NT2/D1 (cell line): ENCODE results near the gene PHPT1.

Experiments
- SUZ12 ChIP-seq: IDR thresholded peaks from 2 replicates; pipeline ENCODE4 v1.6.1; 2011; ENCODE audit not compliant: insufficient read length, insufficient read depth; ENCODE audit errors: extremely low read depth
- YY1 ChIP-seq: IDR thresholded peaks from 2 replicates; pipeline ENCODE4 v1.6.1; 2011; ENCODE audit not compliant: insufficient read length, insufficient read depth
- ZNF274 ChIP-seq: IDR thresholded peaks from 2 replicates; pipeline ENCODE4 v1.6.1; 2011; ENCODE audit warnings: mild to moderate bottlenecking, low read depth, low read length

DNA sequence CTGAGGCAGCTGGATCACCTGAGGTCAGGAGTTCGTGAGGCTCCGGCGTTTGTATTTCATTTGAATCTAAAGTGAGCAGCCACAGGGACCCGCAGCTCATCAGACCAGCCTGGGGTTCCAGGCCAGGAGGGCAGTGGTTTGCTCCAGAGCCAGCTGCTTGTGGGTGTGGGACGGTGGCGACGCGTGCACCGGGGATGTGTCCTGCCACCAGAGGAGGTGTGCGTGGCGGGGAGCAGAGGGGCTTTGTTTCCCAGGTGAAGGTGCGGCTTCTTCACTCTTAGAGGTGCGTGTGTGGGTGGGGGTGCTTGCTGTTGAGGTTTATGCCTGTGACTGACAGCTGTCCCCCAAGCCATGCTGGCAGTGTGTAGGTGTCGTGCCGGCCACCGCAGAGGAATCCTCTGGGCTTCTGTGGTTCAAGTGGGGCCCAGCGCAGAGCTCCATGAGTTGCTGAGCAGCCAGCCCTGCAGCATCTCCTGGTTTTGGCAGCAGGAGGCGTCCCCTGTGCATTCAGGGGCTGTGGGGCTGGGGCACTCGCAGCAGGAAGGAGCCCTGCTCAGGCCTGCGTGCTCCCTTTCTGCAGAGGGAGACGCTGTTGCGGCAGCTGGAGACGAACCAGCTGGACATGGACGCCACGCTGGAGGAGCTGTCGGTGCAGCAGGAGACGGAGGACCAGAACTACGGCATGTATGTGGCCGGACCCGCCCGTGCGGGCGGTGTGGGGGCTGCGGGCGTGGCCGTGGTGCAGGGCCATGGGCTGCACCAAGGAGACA lies 13.9 kb upstream of the PHPT1 start:
- TF ChIP-seq YY1 (no peak), SUZ12 (no peak), ZNF274 (no peak)
